ENCODE results near the gene MBNL1.
A peak's percentile ranks its signal among the peaks of the same experiment; 100 is the strongest.
"Not testable (repeated sequence)": the region's sequence is repeated elsewhere in the genome, so short reads cannot be mapped to it uniquely, and the experiment has no call there.

MBNL1 gene

DNA sequence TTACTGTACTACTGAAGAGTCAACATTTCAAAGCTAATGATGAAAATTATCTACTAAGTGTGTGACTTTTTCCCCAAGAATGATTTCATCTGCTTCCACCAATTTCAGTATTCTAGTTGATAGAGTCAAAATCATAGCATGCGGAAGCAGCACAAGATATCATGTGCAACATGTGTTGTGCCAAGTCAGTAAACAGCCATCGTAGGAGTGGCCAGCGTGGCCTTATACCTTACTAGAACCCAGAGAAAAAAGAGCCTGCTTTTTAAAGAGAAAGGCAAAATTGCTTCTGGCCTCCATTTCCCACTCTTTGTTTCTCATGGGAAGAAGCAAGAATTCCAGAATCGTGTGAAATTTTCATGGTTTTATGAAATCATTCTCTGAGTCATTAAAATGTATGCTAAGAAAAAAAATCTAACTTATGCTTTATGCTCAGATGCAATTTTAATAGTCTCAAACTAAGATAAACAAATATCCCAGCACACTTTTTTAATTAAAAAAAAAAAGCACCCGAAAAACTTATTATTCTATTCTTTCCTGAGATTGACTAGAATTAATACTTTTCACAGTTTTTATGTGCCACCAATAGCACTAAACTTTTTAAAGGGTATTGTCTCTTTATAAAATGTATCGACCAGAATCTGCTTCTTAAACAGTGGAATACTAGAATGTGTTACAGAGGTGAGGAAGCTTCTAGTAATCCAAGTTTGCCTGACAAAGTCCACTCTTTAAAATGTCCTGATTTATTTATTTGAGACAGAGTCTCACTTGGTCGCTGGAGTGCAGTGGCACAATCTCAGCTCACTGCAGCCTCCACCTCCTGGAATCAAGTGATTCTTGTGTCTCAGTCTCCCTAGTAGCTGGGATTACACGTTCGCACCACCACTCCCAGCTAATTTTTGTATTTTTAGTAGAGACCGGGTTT lies 87.3 kb downstream of the MBNL1 start:
- DNase-seq = no peak

DNA sequence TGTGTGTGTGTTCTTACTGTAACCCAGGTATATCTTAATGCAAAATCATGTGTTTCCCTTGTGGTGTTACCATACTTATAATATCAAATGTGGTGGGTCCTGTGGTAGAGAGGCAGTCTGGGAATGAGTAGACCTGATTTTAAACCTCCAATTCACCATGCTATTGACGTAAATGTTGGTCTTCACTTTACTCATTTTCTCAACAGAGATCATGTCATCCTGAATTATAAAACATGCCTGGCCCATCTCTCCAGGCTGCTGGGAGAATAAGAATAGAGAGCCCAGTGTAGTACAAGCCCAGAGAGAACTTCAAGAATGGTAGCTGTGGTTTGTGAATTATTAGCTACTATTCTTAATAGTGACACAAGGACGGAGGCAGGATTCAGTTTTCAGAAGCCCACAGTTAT lies 88.1 kb downstream of the MBNL1 start:
- no peak for DNase-seq

DNA sequence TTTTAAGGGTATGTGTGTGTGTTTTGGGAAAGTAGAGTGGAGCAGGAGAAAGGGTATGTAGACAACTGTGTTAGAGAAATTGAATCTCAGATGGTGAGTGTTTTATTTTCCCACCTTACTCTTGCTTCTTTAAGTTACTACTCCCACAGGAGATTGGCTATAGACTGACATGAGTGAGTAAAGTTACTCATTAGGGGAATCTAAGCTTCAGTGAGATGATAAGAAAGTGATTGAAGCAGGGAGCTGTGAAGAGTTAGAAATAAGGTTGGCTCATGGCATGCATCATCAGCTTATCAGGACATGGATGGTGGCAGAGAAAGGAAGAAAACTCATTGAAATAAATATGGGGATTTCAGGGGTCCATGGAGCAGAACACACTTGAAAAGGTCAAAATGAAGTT lies 88.9 kb downstream of the MBNL1 start:
- DNase-seq = no peak

DNA sequence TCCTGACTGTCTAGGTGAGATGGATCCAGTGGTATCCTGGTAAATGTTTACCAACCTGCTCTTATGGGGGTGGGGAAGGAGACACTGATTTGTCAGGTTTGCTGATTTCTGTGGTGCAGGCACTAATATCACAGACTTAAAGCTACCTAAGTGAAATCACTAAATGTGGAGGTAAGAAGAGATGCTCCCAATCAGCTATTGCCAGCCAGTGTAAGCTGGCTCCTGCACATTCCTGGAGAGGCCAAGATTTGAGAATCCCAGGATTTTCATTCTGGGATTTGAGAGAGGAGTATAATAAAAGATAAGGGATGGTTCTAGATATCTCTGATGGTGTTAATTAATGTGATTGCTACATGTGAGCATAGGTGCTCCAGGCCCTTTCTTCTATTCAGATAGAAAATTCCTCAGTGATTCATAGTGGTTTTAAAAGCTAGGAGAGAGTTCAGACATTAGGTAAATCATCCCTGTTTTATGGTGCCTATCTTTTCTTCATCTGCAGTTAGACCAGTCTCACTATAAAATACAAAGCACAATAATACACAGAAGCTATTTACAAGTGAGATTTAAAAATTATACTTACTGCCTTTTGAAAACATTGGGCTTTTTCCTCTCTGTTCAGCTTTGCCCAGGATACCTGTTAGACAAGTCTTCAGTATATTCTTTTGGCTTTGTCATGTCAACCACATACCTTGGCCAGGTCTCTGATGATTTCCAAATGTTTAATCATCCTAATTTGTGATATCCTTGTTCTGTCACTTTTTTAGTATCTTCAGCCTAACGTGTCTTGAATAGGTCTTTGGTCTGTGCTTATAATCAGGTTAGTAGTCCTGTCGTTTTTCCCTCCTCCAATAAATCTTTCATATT lies 90.9 kb downstream of the MBNL1 start:
- DNase-seq = no peak

DNA sequence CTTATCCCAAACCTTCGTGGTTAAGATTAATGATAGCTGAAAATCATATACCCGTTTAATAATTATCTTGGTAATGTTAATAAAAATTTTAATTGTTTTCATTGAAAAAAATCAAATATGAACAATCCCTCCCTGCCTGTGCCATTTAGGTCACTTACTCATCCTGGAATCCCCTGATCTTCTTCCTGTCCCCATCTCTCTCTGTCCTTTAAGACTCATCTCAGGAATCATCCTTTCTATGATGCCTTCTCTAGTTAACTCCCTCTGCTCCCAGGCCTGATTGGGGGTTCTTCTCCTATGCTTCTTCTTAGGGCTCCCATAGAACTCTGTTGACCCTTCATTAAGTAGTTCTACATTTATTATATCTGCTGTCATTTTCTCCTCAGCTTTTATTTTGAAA lies 91.6 kb downstream of the MBNL1 start:
- DNase-seq = no peak

DNA sequence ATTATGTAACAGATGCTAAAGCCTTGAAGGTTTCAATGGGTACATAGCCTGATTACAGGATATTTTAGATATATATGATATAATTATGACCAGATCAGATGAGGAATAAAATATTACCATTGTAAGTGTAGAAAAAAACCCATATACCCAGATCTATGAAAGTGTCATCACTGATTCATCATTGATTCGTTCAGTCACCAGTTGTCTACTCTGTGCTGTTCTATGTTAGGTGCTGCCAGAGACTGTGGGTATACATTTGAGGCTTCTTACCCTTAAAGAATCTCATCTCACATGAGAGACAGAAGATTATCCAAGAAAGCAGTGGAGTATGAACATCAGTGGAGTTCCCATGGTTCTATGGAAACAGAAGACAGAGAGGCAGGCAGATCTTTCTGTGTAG lies 92.2 kb downstream of the MBNL1 start:
- no peak for DNase-seq

DNA sequence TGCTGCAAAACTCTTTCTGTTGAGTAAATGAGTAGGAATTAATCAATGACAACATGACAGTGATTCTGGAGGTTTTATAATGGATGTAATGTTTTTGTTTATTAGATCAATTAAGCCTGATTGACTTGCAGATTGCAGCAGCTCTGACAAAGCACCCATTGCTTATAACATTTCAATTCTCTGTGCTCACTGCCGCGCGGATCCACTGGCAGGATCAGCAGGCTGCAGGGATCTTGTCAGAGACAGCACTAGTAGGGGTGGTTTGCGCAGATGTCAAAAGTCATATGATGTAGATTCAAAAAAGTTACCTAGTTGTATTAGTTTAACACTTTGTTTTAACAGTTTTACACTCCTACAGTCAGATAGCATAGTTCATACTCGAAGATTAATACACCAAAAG lies 93.4 kb downstream of the MBNL1 start:
- no peak for DNase-seq

DNA sequence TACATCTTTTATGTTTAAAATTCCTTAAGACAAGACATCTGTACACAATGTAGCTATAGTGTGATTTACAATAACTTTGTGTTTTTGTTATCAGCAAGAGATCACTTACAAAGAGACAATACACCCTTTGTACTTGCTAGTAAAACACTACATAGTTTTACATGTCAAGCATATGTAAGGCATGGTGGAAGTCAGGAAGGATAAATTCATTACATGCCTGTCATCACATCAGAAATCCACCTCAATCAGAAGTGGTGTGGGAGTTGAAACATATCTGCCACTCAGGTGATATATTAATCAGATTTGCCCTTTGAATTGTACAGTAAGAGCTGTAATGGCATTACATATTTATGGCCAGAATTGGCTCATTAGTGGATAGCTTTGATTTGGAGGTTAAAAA lies 95.5 kb downstream of the MBNL1 start:
- DNase-seq = no peak

DNA sequence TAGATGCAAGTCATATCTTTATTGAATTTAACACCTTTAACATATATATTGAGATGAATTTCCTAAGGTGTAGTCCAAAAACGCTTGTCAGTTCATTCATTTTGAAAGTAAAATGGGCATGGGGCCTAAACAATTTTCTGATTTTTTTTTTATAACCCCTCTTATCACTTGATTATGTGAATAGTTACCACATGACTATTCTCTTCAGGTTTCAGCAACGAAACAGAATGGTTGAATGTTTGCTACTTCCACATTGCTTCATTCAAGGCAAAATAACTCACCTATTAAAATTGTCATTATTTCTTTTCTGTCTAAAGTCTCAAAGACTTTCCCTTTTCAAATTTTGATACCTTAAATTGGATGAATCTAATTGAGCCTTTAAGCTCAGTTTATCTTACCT lies 96.4 kb downstream of the MBNL1 start:
- DNase-seq = no peak

DNA sequence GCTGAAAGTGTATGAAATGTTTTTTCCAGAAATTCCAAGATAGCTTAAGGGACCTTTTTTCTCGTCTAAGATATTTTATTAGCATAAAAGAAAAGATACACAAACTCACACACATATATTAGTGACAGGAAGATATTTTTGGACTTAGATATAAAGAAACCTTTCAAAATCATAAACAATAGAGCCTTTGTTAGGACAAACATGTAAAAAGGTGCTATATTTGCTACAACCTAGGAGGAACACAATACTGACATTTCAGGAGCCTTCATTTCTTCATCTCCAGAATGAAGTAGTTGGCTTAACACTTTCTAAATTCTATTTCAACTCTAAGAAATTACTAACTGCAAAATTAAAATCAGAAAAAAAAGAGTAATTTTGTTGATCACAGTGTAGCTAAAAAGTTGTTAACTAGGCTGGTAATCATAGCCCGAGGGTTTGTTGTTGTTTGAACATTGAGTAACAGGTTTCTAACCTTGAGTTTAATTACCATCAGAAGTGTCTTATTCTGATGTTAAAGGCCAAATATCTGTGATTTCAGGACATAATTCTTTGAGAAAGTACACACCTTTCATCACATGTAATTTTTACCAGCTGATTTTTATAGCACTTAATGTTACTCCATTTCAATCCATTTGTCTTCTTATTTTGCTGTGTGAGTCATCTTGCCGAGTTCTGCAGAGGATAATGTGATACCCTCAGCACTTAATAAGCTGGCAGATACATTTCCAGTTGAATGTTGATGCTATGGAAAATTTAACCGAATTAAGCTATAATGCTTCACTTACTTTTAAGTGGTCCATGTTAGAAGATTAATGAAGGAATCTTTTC lies 97.3 kb downstream of the MBNL1 start:
- peak; percentile 63 to 87 for DNase-seq

DNA sequence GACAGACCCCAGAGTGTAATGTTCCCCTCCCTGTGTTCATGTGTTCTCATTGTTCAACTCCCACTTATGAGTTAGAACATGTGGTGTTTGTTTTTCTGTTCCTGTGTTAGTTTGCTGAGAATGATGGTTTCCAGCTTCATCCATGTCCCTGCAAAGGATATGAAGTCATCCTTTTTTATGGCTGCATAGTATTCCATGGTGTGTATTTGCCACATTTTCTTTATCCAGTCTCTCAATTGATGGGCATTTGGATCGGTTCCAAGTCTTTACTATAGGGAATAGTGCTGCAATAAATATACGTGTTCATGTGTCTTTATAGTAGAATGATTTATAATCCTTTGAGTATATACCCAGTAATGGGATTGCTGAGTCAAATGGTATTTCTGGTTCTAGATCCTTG lies 98.5 kb downstream of the MBNL1 start:
- DNase-seq = not testable (repeated sequence)

DNA sequence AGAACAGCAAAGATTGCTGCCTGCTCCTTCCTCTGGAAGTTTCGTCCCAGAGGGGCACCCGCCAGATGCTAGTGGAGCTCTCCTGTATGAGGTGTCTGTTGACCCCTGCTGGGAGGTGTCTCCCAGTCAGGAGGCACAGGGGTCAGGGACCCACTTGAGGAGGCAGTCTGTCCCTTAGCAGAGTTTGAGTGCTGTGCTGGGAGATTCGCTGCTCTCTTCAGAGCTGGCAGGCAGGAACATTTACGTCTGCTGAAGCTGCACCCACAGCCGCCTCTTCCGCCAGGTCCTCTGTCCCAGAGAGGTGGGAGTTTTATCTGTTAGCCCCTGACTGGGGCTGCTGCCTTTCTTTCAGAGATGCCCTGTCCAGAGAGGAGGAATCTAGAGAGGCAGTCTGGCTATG lies 103.9 kb downstream of the MBNL1 start:
- DNase-seq = not testable (repeated sequence)

DNA sequence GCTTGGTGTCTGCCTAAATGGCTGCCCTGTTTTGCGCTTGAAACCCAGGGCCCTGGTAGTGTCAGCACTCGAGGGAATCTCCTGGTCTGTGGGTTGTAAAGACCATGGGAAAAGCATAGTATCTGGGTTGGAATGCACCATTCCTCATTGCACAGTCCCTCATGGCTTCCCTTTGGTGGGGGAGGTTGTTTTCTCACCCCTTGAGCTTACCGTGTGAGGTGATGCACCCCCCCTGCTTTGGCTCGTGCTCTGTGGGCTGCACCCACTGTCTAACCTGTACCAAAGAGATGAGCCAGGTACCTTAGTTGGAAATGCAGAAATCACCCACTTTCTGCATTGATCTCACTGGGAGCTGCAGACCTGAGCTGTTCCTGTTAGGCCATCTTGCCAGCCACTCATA lies 104.7 kb downstream of the MBNL1 start:
- DNase-seq = no peak

DNA sequence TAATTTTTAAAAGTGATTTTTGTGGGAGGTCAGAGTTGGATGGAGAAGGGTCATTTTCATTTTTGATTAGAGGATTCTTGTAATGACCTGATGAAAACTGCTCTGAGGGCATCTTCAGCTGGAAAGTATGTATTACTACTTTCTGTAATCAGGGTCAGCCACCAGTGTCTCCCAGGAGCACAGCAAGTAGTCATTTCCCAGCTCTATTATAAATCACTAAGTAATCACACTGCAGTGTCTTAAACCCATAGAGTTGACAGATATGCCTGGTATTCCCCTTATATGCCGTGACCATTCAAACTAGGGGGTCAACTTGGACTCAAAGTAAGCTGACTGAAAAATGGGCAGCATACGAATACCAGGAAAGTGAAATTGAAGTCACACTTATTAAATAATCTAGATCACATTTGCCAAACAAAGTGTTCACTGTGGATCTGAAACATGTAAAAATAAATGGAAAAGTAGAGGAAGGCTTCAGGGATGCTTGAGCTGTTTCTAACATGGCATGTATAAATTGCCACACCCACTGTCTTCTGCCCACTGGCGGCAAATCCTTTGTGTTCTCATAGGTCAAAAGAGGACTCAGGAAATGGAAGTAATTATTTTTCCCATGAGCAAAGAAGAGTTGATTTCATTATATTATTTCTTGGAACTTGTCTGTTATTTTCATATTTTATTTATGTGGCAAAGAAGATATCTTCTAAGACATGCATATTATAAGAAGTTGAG lies 105.7 kb downstream of the MBNL1 start:
- DNase-seq = no peak

DNA sequence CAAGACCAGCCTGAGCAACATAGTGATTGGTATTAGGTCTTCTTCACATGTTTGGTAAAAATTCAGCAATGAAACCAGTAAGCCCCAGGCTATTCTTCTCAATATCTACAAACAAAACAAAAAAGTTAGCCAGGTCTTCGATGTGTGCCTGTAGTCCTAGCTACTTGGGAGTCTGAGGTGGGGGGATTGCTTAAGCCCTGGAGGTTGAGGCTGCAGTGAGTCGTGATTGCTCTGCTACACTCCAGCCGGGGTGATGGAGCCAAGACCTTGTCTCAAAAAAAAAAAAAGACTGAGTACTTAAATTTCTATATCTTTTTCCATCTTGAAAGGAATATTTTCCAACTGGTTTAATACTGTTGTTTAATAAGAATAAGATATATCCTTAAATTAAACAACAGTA lies 106.8 kb downstream of the MBNL1 start:
- no peak for DNase-seq

DNA sequence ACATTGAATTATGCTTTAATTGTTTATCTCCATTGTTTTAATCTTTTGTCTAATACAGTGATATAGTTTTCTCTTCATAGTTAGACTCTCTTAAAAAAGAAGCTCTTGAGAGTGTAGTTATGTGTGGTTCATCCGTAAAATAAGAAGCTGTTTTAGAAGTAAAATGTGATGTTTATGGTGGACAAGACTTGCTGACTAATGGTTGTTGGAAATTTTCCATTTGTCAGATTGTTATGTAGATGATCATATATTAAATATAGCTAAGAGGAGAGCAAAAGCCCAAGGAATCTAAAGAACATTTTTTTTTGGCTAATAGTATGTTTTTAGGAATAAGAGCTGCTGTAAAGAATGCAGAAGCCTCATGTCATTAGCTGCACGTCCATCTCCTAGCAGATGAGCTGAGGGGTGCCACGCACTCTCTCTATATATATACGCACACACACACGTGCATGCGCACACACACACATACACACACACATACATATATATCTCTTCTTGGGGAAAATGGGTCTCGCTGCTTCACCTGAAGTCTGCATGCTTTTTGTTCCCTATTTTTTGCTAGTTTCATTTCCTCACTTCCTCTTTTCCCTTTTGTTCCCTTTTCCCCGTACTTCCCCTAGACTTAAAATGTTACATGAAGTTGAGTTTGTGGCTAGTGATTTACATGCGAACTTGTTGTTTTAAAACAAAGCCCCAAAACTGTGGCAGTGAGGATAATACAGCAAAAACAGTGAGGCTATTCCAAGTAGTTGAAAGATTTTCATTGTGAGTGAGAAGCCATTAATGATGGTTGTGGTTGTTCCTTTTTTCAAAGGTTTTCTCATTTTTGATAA lies 107.8 kb downstream of the MBNL1 start:
- no peak for DNase-seq

DNA sequence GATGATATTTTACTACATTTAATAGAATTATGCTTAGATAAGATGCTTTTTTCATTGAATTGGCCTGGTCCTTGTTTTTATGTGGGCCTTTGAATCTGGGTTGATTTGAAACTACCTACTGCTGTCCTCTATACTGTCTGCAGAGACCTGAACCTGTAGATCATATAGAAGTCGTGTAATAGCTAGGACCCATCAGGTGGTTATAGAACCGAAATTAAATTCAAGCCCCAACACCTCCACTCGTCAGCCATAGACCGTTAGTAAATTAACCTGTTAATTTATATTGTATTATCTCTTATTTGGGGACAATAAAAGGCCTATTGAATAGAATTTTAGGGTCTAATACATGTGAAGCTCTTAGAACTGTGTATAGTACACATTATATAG lies 108.4 kb downstream of the MBNL1 start:
- DNase-seq = no peak

DNA sequence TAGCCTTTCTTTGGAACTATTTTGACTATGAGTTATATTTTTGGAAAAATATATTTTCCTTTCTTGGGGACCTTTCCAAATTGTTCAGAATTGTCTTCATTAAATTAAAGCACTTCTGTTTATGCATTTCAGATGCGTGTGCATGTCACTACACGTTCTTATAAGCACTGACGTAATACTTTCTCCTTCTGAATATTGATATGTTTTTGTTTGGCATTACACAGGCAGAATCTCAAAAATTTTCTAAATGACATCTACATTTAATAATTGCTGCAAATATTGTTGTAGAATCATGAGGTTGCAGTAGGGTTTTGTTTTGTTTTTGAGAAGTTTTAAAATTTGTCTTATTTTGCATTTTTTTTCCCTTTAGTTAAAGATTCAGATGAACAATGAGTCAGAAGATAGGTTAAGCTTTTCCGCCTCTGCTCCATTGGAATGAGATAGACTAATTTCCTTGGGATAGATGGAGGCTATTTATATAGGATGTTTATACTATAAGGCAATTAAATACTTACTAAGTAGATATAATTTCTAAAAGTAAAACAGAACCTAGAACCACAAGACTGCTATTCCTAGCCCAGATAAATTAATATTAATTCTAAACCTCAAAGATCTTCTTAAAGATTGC lies 110.8 kb downstream of the MBNL1 start:
- DNase-seq = no peak

DNA sequence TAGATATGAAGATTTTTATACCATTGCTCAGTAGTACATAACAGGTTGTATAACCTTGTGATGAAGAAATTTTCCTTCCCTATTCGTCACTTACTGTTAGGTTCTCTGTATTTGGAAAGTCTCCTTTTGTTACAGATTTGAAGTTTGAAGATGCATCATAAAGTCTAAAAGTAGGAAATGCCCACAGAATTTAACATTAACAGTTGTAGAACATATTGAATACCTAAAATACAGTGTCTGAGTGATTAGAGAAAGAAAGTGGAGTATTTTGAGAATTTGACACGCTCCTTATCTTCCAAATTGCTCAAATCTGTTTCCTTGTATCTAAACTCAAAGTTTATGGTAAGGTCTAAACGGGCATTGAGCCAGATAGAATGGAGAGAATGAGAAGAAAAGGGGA lies 111.3 kb downstream of the MBNL1 start:
- DNase-seq = no peak

DNA sequence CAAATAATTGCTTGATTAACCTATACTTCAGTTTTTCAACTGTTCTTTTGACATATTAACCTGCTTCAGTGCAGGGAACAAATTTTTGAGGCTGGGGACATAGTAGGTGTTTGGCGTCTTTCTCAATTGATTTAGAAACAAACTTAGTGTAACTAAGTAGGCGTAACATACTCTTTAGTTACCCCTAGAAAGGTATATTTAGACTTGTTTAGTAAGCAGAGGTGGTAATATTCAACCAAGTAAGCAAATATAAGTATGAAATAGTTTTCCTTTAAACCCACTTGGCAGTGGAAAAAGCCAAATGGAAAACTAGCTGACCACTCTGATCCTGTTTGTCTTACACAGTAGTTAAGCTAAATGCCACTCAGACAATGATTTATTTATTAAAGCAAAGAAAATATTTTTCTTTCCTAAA lies 113.2 kb downstream of the MBNL1 start:
- DNase-seq = no peak
